HTERT RPE-1 (cell line): ENCODE data around the gene JAKMIP1.

Experiments
- in situ Hi-C: fragments of 300-500 bp; cut with MboI; formaldehyde crosslinking; loops from 4 replicates; pipeline ENCODE4 v1.14.3; 2020; ENCODE audit warnings: low sequenced_read_pairs

The JAKMIP1 gene

GRCh38 chr4:6071191-6071958 lies 129.0 kb downstream of the JAKMIP1 start:
- in situ Hi-C loops: no loop called here

- in situ Hi-C loops: no loop called here
Observed at GRCh38 chr4:6069845-6070709, 130.3 kb downstream of the JAKMIP1 start.

GRCh38 chr4:6068986-6069385 lies 131.4 kb downstream of the JAKMIP1 start:
- in situ Hi-C loops: no loop called here

GRCh38 chr4:6065934-6066590 lies 134.3 kb downstream of the JAKMIP1 start:
- in situ Hi-C loops: no loop called here

GRCh38 chr4:6065166-6065565 lies 135.2 kb downstream of the JAKMIP1 start:
- in situ Hi-C loops: no loop called here

- in situ Hi-C loops: no loop called here
Observed at GRCh38 chr4:6064383-6064782, 136.0 kb downstream of the JAKMIP1 start.

GRCh38 chr4:6063684-6064083 lies 136.7 kb downstream of the JAKMIP1 start:
- in situ Hi-C loops: no loop called here

- in situ Hi-C loops: no loop called here
Observed at GRCh38 chr4:6062133-6062532, 138.2 kb downstream of the JAKMIP1 start.

GRCh38 chr4:6059375-6059805 lies 141.0 kb downstream of the JAKMIP1 start:
- in situ Hi-C loops: no loop called here

GRCh38 chr4:6058531-6059374 lies 141.6 kb downstream of the JAKMIP1 start:
- in situ Hi-C loops: no loop called here

GRCh38 chr4:6056976-6057766 lies 143.2 kb downstream of the JAKMIP1 start:
- in situ Hi-C loops: no loop called here

GRCh38 chr4:6055436-6055835 lies 144.9 kb downstream of the JAKMIP1 start:
- in situ Hi-C loops: no loop called here

- in situ Hi-C loops: no loop called here
Observed at GRCh38 chr4:6055030-6055429, 145.3 kb downstream of the JAKMIP1 start.

- in situ Hi-C loops: no loop called here
Observed at GRCh38 chr4:6054162-6054922, 146.0 kb downstream of the JAKMIP1 start.

GRCh38 chr4:6052679-6053078 lies 147.7 kb downstream of the JAKMIP1 start:
- in situ Hi-C loops: no loop called here

GRCh38 chr4:6050551-6050950 lies 149.8 kb downstream of the JAKMIP1 start:
- in situ Hi-C loops: no loop called here

GRCh38 chr4:6049985-6050384 lies 150.4 kb downstream of the JAKMIP1 start:
- in situ Hi-C loops: no loop called here

GRCh38 chr4:6049278-6049677 lies 151.1 kb downstream of the JAKMIP1 start:
- in situ Hi-C loops: no loop called here

- in situ Hi-C loops: no loop called here
Observed at GRCh38 chr4:6048537-6048936, 151.8 kb downstream of the JAKMIP1 start.
